ENCODE data around the gene KRTAP5-2.

- no peak for TF ChIP-seq CTCF (IDR thresholded peaks at IDR 0.05)
- no peak for TF ChIP-seq POLR2A (IDR thresholded peaks at IDR 0.05)
Observed at GRCh38 chr11:1604711-1605110, 6.6 kb upstream of the KRTAP5-2 start.

All from lower leg skin (tissue), 3 donors.